Measurements from ENCODE around the gene SLC16A13. TPM values are rescaled to one million over a fixed set of nuclear protein-coding genes. Genes with fewer than 3 reads are reported as not detected.
"Not testable (repeated sequence)": the region's sequence is repeated elsewhere in the genome, so short reads cannot be mapped to it uniquely, and the experiment has no call there.

The SLC16A13 gene
- total RNA-seq (2014; rRNA removed; shearing (Covaris generic)): not detected in 2 replicates

DNA sequence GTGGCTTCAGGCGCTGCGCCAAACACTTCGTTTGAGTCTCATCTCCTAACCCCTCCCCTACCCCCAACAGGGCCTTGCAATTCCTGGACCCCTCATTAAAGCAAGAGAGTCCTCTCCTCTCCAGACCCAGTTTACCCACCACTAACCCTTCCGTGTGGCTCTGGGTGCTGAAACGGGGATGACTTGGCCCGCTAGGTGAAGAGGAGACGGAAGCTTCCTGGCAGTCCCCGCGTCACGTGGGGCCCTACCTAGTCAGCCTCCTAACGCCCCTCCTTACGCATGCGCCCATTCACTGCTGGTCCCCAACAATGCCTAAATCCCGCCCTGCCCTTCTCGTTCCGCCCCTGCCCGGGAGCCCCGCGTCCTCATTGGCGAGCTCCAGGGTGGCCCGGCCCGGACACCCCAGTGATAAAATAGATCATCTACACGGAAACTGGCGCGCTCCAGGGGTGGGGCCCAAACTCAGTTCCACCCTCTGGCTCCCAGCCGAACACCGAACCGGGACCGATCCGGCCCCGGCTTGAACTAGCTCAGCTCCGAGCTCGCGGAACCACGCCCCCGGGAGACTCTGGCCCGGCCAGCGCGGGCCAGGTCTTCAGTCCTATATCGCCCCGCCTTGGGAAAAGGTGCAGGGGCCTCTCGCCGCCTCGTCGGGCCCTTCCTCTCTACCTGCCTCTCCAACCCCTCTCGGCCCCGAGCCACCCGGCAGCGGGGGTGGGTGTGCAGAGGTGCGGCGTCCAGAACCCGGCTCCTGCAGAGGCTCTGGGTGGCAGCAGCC is at the start of gene SLC16A13:
Gene SLC16A13 (plus strand): TSS at position 425 of the 778 bp plus-strand sequence. CDS start 368 bp downstream, outside the sequence.
- peak; percentile 89 to 94 for DNase-seq (ENCODE audit: low read depth in 1 of 2, low spot score in 2 of 2)
- H3K4me3 ChIP-seq: peak within 1 kb of the TSS; percentile 47
- H3K4me1 ChIP-seq (replicated peaks): peaks cover 11% of the 10 kb centered on the region
- no peaks in the 10 kb centered on the region for H3K27me3 ChIP-seq (replicated peaks)
- no peaks in the 10 kb centered on the region for H3K9me3 ChIP-seq (replicated peaks)
- H3K27ac ChIP-seq: peak within 1 kb of the TSS; percentile 55
- no peaks in the 10 kb centered on the region for H3K36me3 ChIP-seq

GRCh38 chr17:6986676-6987075 is 49.1 kb upstream of the SLC16A13 start:
- Histone ChIP-seq H3K4me3 (no peak overlapping the region), H3K27me3 (replicated peaks) (no peaks in the 10 kb centered on the region), H3K4me1 (replicated peaks) (no peaks in the 10 kb centered on the region), H3K36me3 (no peaks in the 10 kb centered on the region), H3K27ac (no peak overlapping the region), H3K9me3 (replicated peaks) (no peaks in the 10 kb centered on the region)
- no peak for DNase-seq (ENCODE audit: low read depth in 1 of 2, low spot score in 2 of 2)

DNA sequence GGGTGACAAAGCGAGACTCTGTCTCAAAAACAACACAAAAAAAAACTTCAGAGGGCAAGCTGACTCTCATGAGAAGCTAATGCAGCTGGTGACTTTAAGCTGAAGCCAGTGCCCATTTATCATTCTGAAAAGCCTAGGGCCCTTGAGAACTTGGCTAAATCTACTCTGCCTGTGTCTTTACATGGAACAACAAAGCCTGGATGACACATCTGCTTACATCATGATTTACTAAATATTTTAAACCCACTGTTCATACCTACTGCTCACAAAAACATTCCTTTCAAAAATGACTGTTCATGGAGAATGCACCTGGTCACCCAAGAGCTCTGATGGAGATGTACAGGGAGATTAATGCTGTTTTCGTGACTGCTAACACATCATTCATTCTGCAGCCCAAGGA is 46.0 kb upstream of the SLC16A13 start:
- Histone ChIP-seq H3K4me3 (no peak overlapping the region), H3K27me3 (replicated peaks) (no peaks in the 10 kb centered on the region)

GRCh38 chr17:6993613-6994056 is 42.2 kb upstream of the SLC16A13 start:
- not testable (repeated sequence) for H3K27me3 ChIP-seq (replicated peaks); H3K4me3 ChIP-seq; H3K9me3 ChIP-seq (replicated peaks); H3K27ac ChIP-seq; H3K36me3 ChIP-seq; H3K4me1 ChIP-seq (replicated peaks); DNase-seq (ENCODE audit: low read depth in 1 of 2, low spot score in 2 of 2)

More for the DNA sequence above, 46.0 kb upstream of the SLC16A13 start:
- no peaks in the 10 kb centered on the region for H3K36me3 ChIP-seq
- DNase-seq (ENCODE audit: low read depth in 1 of 2, low spot score in 2 of 2): no peak
- H3K4me1 ChIP-seq (replicated peaks): no peaks in the 10 kb centered on the region
- H3K27ac ChIP-seq: no peak overlapping the region
- H3K9me3 ChIP-seq (replicated peaks): no peaks in the 10 kb centered on the region

GRCh38 chr17:6994118-6994598 is 41.7 kb upstream of the SLC16A13 start:
- Histone ChIP-seq H3K27ac (no peak overlapping the region), H3K27me3 (replicated peaks) (no peaks in the 10 kb centered on the region), H3K36me3 (peaks cover 11% of the 10 kb centered on the region), H3K4me1 (replicated peaks) (no peaks in the 10 kb centered on the region), H3K4me3 (no peak overlapping the region), H3K9me3 (replicated peaks) (no peaks in the 10 kb centered on the region)
- DNase-seq (ENCODE audit: low read depth in 1 of 2, low spot score in 2 of 2): no peak

DNA sequence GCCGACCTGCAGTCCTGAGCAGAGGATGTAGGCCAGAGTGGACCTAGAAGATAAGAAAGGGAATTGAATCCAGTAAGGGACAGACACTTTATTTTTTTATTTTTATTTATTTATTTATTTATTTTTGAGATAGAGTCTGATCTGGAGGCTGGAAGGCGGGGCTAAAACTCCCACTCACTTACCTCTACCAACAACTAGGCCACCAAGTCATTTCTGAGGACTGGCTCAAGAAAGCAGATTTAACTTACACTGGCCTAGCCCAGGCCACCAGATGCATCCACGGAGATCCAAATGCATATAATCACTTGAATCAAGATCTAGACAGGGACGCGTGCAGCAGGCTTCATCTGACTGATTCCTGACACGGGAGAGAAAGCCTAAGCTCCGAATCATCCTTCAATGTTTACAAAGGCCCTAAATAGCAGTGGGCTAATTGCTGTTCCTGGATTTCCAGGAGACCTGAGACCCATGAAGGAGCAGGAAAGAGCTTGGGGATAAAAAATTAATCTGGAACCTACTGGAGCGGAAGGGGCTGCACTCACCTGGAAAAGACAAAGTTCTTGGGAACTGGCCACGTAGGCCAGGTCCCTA is 41.1 kb upstream of the SLC16A13 start:
- no peak for DNase-seq (ENCODE audit: low read depth in 1 of 2, low spot score in 2 of 2)
- H3K4me1 ChIP-seq (replicated peaks): no peaks in the 10 kb centered on the region
- H3K27me3 ChIP-seq (replicated peaks): no peaks in the 10 kb centered on the region
- H3K9me3 ChIP-seq (replicated peaks): no peaks in the 10 kb centered on the region
- H3K27ac ChIP-seq: no peak overlapping the region
- H3K36me3 ChIP-seq: peaks cover 13% of the 10 kb centered on the region
- no peak overlapping the region for H3K4me3 ChIP-seq

GRCh38 chr17:6995500-6996255 is 40.1 kb upstream of the SLC16A13 start, which contains the start of gene ALOX12:
Gene ALOX12, plus strand, starts transcription at chr17:6996049. Its CDS starts 69 bp downstream, at chr17:6996118.
- no peaks in the 10 kb centered on the region for H3K27me3 ChIP-seq (replicated peaks)
- no peak for DNase-seq (ENCODE audit: low read depth in 1 of 2, low spot score in 2 of 2)
- H3K36me3 ChIP-seq: peaks cover 16% of the 10 kb centered on the region
- H3K4me1 ChIP-seq (replicated peaks): no peaks in the 10 kb centered on the region
- no peak within 1 kb of the TSS for H3K27ac ChIP-seq
- no peak within 1 kb of the TSS for H3K4me3 ChIP-seq
- H3K9me3 ChIP-seq (replicated peaks): no peaks in the 10 kb centered on the region

- H3K27ac ChIP-seq: no peak overlapping the region
- no peaks in the 10 kb centered on the region for H3K27me3 ChIP-seq (replicated peaks)
- H3K36me3 ChIP-seq: peaks cover 22% of the 10 kb centered on the region
- no peak overlapping the region for H3K4me3 ChIP-seq
- H3K9me3 ChIP-seq (replicated peaks): no peaks in the 10 kb centered on the region
- DNase-seq (ENCODE audit: low read depth in 1 of 2, low spot score in 2 of 2): no peak
- no peaks in the 10 kb centered on the region for H3K4me1 ChIP-seq (replicated peaks)
Measured at GRCh38 chr17:6996256-6997011, 39.4 kb upstream of the SLC16A13 start.

DNA sequence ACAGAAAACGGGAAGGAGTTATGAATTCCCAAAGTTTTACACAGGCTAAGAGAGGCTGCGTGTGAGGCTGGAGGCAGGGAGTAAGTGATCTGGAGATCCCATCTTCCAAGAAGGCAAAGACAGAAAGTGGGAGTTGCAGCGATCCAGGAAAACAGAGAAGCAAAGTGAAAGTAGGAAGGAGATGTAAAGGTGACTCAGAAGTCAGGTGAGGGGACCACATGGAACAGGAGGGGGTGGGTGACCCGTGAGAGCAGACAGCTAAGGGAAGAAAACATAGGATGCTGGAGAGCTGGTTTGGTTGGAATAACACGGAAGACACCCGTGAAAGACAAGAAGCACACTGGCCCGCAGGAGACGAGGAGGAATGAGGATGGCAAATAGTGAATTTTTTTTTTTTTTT is 38.6 kb upstream of the SLC16A13 start:
- no peak for DNase-seq (ENCODE audit: low read depth in 1 of 2, low spot score in 2 of 2)
- Histone ChIP-seq H3K4me1 (replicated peaks) (no peaks in the 10 kb centered on the region), H3K36me3 (peaks cover 29% of the 10 kb centered on the region), H3K27ac (no peak overlapping the region), H3K9me3 (replicated peaks) (no peaks in the 10 kb centered on the region), H3K4me3 (no peak overlapping the region), H3K27me3 (replicated peaks) (no peaks in the 10 kb centered on the region)

DNA sequence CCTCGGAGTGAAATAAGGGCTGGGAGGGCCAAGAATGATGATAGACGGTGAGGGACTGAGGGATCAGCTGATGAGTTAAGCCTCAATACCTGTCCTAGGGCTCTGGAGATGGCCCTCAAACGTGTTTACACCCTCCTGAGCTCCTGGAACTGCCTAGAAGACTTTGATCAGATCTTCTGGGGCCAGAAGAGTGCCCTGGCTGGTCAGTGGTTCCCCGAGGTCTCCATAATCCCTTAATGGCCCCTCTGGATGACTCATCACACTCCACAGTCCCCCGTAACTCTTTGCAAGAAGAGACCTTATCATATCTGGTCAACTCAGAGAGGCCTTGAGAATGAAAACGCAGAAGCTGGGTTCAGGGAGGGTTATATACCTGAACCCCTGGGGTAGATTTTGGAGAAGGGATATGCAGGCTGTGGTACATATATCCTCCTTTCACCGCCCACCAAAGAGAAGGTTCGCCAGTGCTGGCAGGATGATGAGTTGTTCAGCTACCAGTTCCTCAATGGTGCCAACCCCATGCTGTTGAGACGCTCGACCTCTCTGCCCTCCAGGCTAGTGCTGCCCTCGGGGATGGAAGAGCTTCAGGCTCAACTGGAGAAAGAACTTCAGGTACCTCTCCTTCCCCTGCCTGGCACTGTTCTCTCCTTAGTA is 36.8 kb upstream of the SLC16A13 start:
- peaks cover 41% of the 10 kb centered on the region for H3K36me3 ChIP-seq
- no peak overlapping the region for H3K27ac ChIP-seq
- no peak overlapping the region for H3K4me3 ChIP-seq
- H3K9me3 ChIP-seq (replicated peaks): no peaks in the 10 kb centered on the region
- no peak for DNase-seq (ENCODE audit: low read depth in 1 of 2, low spot score in 2 of 2)
- H3K4me1 ChIP-seq (replicated peaks): no peaks in the 10 kb centered on the region
- H3K27me3 ChIP-seq (replicated peaks): no peaks in the 10 kb centered on the region

- Histone ChIP-seq H3K4me1 (replicated peaks) (no peaks in the 10 kb centered on the region), H3K36me3 (peaks cover 41% of the 10 kb centered on the region), H3K4me3 (no peak overlapping the region), H3K27ac (no peak overlapping the region), H3K9me3 (replicated peaks) (no peaks in the 10 kb centered on the region), H3K27me3 (replicated peaks) (no peaks in the 10 kb centered on the region)
- DNase-seq (ENCODE audit: low read depth in 1 of 2, low spot score in 2 of 2): no peak
Measured at GRCh38 chr17:7001318-7001961, 34.4 kb upstream of the SLC16A13 start.

DNA sequence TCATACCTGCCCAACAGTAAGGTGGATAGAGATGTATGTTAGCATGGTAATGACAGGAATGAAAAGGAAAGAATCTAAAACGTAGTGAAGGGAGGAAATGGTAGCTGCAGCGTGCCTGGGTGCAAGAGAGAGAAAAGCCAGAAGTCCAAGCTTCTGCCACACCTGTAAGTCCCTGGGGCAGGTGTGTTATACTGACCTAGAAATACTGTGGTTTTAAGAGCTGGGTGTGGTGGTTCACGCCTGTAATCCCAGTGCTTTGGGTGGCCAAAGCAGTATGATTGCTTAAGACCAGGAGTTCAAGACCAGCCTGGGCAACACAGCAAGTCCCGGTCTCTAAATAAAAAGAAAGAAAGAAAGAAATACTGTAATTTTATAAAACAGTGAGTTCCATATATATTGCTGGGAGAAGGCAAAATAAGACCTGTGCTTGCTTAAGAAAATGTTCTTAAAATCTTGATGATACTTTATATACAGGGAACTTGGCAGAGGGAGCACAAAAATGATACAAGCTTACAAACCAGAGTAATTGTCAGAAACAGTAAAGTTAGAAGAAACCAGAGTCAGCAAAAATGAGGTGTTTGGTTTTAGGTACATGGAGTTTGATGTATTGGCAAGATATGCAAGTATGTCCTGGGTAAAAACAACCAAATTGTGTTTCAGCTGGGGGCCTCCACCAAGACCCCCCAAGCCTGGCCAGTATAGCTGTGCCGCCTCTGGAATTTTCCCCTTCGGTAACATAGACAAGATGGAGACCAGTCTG is 33.3 kb upstream of the SLC16A13 start:
- Histone ChIP-seq H3K36me3 (peaks cover 36% of the 10 kb centered on the region), H3K27ac (no peak overlapping the region), H3K4me3 (no peak overlapping the region), H3K27me3 (replicated peaks) (no peaks in the 10 kb centered on the region), H3K4me1 (replicated peaks) (no peaks in the 10 kb centered on the region), H3K9me3 (replicated peaks) (no peaks in the 10 kb centered on the region)
- no peak for DNase-seq (ENCODE audit: low read depth in 1 of 2, low spot score in 2 of 2)
